Ishikawa (cell line): ENCODE data around the gene SLCO2A1.

ENCODE experiments used
- CEBPB ChIP-seq: IDR thresholded peaks from 2 replicates; pipeline ENCODE4 v1.6.1; 2012
- CREB1 ChIP-seq: IDR thresholded peaks from 2 replicates; pipeline ENCODE4 v1.6.1; 2012; ENCODE audit warnings: low read depth
- EGR1 ChIP-seq: IDR thresholded peaks from 2 replicates; pipeline ENCODE4 v1.6.1; 2012
- EP300 ChIP-seq: IDR thresholded peaks from 2 replicates; pipeline ENCODE4 v1.6.1; 2012; ENCODE audit warnings: borderline replicate concordance
- FOXM1 ChIP-seq: IDR thresholded peaks from 2 replicates; pipeline ENCODE4 v1.6.1; 2012; ENCODE audit warnings: low read depth, borderline replicate concordance
- MAX ChIP-seq: IDR thresholded peaks from 2 replicates; pipeline ENCODE4 v1.6.1; 2012
- NFIC ChIP-seq: IDR thresholded peaks from 2 replicates; pipeline ENCODE4 v1.6.1; 2012
- RAD21 ChIP-seq: IDR thresholded peaks from 2 replicates; pipeline ENCODE4 v1.6.1; 2012; ENCODE audit warnings: low read depth
- TAF1 ChIP-seq: IDR thresholded peaks from 2 replicates; pipeline ENCODE4 v1.6.1; 2012; ENCODE audit warnings: low read depth, mild to moderate bottlenecking
- TCF12 ChIP-seq: IDR thresholded peaks from 2 replicates; pipeline ENCODE4 v1.6.1; 2012; ENCODE audit warnings: low read depth
- TEAD4 ChIP-seq: IDR thresholded peaks from 2 replicates; pipeline ENCODE4 v1.6.1; 2012
- YY1 ChIP-seq: IDR thresholded peaks from 2 replicates; pipeline ENCODE4 v1.6.1; 2012; ENCODE audit warnings: low read depth
- ZBTB7A ChIP-seq: IDR thresholded peaks from 2 replicates; pipeline ENCODE4 v1.6.1; 2012; ENCODE audit warnings: low read depth
- TF ChIP-seq, protein P1 (sequence below): IDR thresholded peaks from 2 replicates; pipeline ENCODE4 v1.6.1; 2012
- TF ChIP-seq, protein P2 (sequence below): IDR thresholded peaks from 2 replicates; pipeline ENCODE4 v1.6.1; 2012; ENCODE audit warnings: low read depth, mild to moderate bottlenecking

SLCO2A1 gene

GRCh38 chr3:134049676-134050075 lies 20.0 kb upstream of the SLCO2A1 start:
- TF ChIP-seq YY1 = no peak
- TF ChIP-seq TEAD4 = no peak
- TF ChIP-seq ZBTB7A = no peak
- TF ChIP-seq TCF12 = no peak
- no peak for TF ChIP-seq MAX
- TF ChIP-seq RAD21 = no peak
- TF ChIP-seq CREB1 = no peak
- no peak for TF ChIP-seq FOXM1
- no peak for TF ChIP-seq TAF1
- TF ChIP-seq, protein P1, sequence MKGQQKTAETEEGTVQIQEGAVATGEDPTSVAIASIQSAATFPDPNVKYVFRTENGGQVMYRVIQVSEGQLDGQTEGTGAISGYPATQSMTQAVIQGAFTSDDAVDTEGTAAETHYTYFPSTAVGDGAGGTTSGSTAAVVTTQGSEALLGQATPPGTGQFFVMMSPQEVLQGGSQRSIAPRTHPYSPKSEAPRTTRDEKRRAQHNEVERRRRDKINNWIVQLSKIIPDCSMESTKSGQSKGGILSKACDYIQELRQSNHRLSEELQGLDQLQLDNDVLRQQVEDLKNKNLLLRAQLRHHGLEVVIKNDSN = no peak

DNA sequence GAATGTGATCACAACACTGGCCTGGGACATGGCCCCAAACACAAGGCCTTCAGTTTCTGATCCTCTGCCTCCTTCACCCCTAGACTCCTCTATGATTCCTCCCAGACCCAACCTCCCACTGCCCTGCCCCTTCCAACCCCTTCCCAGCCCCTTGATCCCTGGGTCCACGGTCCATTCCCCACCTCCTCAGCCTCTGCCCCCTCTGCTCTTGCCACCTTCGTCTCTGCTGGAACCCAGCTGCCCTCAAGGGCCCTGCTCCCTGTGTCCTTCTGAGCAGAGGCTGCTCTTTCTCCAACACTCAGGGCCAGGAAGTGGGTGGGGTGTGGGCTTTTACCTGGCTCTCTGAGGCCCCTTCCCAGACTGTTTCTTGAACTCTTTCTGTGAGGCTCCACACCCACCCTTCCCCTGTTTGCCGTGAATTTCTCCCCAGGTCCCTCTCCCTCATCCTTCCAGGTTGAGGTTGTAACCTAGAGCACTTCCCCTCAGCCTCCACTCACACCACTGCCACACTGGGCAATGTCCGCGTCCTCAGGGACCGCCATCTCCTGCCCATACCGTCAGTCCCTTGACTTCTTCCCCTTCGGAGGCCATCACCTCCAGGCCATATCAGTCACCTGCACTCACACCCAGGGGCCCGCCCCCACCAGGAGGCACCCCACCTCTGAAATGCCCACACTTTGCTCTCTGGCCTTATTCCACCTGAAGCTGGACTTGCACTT lies 18.7 kb upstream of the SLCO2A1 start:
- TF ChIP-seq MAX = no peak
- no peak for TF ChIP-seq CREB1
- no peak for TF ChIP-seq EGR1
- no peak for TF ChIP-seq TEAD4
- TF ChIP-seq ZBTB7A = no peak
- TF ChIP-seq, protein P1 = no peak
- TF ChIP-seq YY1 = no peak
- TF ChIP-seq TCF12 = no peak
- no peak for TF ChIP-seq NFIC
- no peak for TF ChIP-seq CEBPB
- TF ChIP-seq EP300 = no peak
- no peak for TF ChIP-seq TAF1
- no peak for TF ChIP-seq FOXM1
- no peak for TF ChIP-seq RAD21
- TF ChIP-seq, protein P2, sequence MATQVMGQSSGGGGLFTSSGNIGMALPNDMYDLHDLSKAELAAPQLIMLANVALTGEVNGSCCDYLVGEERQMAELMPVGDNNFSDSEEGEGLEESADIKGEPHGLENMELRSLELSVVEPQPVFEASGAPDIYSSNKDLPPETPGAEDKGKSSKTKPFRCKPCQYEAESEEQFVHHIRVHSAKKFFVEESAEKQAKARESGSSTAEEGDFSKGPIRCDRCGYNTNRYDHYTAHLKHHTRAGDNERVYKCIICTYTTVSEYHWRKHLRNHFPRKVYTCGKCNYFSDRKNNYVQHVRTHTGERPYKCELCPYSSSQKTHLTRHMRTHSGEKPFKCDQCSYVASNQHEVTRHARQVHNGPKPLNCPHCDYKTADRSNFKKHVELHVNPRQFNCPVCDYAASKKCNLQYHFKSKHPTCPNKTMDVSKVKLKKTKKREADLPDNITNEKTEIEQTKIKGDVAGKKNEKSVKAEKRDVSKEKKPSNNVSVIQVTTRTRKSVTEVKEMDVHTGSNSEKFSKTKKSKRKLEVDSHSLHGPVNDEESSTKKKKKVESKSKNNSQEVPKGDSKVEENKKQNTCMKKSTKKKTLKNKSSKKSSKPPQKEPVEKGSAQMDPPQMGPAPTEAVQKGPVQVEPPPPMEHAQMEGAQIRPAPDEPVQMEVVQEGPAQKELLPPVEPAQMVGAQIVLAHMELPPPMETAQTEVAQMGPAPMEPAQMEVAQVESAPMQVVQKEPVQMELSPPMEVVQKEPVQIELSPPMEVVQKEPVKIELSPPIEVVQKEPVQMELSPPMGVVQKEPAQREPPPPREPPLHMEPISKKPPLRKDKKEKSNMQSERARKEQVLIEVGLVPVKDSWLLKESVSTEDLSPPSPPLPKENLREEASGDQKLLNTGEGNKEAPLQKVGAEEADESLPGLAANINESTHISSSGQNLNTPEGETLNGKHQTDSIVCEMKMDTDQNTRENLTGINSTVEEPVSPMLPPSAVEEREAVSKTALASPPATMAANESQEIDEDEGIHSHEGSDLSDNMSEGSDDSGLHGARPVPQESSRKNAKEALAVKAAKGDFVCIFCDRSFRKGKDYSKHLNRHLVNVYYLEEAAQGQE = no peak

DNA sequence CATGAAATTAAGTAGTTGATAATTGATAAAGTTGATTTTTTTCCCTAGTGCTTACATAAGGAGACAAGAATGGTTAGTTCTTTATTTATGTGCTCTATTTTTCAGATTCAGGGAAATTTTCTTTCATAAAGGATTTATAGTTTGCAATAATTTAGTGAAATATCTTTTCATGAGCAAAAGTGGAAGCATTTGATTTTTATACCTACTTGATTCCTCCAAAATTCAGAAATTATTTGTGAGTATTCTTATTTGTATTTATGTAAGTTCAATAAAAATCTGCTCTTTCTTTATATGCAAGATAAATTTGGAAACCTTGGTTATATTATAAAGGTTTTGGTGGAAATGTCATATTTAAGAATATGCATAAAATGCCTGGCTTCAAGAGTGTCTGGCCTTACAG lies 14.7 kb upstream of the SLCO2A1 start:
- TF ChIP-seq TEAD4 (no peak), EP300 (no peak), ZBTB7A (no peak), TCF12 (no peak), CREB1 (no peak), FOXM1 (no peak), TAF1 (no peak), EGR1 (no peak), NFIC (no peak), RAD21 (no peak), CEBPB (no peak), YY1 (no peak), MAX (no peak)
- TF ChIP-seq, protein P1 = no peak
- TF ChIP-seq, protein P2 = no peak

DNA sequence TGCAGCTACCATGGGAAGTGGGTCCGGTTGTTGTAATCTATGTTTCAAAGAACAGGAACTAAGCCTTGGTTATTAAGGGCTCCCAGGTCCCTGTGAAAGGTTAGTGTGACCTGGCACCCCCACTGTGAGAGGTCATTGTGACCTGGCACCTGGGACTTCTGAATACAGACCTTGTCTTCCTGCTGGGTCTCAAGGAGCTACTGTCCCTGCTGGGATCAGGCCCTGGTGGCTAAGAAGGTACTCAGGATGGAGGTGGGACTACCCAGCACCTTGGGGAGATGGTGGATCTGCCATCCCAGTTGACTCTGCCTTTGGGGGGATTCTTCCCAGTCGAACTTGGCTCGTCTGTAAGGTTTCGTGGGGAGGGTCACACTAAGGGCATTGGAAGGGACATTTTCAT lies 10.3 kb upstream of the SLCO2A1 start:
- no peak for TF ChIP-seq ZBTB7A
- TF ChIP-seq EP300 = no peak
- no peak for TF ChIP-seq CREB1

GRCh38 chr3:134039161-134039862 lies 9.6 kb upstream of the SLCO2A1 start:
- TF ChIP-seq RAD21 = peak; percentile 63
- TF ChIP-seq, protein P1 = no peak
